Astrocyte of the hippocampus (primary cell): ENCODE data around the gene B4GALT6.
A peak's percentile ranks its signal among the peaks of the same experiment; 100 is the strongest.

Experiments
- DNase-seq: peaks from one replicate; pipeline ENCODE4 v3.0.0; 2011; ENCODE audit warnings: low read depth, low spot score

The B4GALT6 gene

GRCh38 chr18:31596081-31596872 is 88.1 kb downstream of the B4GALT6 start:
- peak; percentile 38 for DNase-seq

GRCh38 chr18:31595121-31595771 is 89.1 kb downstream of the B4GALT6 start:
- peak; percentile 28 for DNase-seq

GRCh38 chr18:31592506-31593157 is 91.7 kb downstream of the B4GALT6 start:
- no peak for DNase-seq

- DNase-seq = no peak
Observed at GRCh38 chr18:31591628-31592027, 92.8 kb downstream of the B4GALT6 start, which contains the start of gene TTR. Gene TTR, plus strand, starts transcription at chr18:31591877. Its CDS starts 26 bp downstream, at chr18:31591903.

GRCh38 chr18:31591113-31591512 is 93.3 kb downstream of the B4GALT6 start:
- no peak for DNase-seq

GRCh38 chr18:31590570-31590969 is 93.8 kb downstream of the B4GALT6 start:
- no peak for DNase-seq

GRCh38 chr18:31587529-31587928 is 96.9 kb downstream of the B4GALT6 start:
- DNase-seq = no peak

GRCh38 chr18:31586616-31587015 is 97.8 kb downstream of the B4GALT6 start:
- DNase-seq = no peak

GRCh38 chr18:31585991-31586390 is 98.4 kb downstream of the B4GALT6 start:
- DNase-seq = no peak

GRCh38 chr18:31583185-31583854 is 101.1 kb downstream of the B4GALT6 start:
- DNase-seq = no peak

- no peak for DNase-seq
Observed at GRCh38 chr18:31581498-31582197, 102.7 kb downstream of the B4GALT6 start.

GRCh38 chr18:31579375-31579774 is 105.0 kb downstream of the B4GALT6 start:
- no peak for DNase-seq

GRCh38 chr18:31578126-31578525 is 106.3 kb downstream of the B4GALT6 start:
- no peak for DNase-seq

- DNase-seq = no peak
Observed at GRCh38 chr18:31577195-31577594, 107.2 kb downstream of the B4GALT6 start.

GRCh38 chr18:31576670-31577069 is 107.7 kb downstream of the B4GALT6 start:
- DNase-seq = no peak

GRCh38 chr18:31575515-31576257 is 108.7 kb downstream of the B4GALT6 start:
- DNase-seq = no peak

GRCh38 chr18:31574359-31574758 is 110.0 kb downstream of the B4GALT6 start:
- DNase-seq = no peak
